ENCODE measurements around the gene LYPD5.

DNA sequence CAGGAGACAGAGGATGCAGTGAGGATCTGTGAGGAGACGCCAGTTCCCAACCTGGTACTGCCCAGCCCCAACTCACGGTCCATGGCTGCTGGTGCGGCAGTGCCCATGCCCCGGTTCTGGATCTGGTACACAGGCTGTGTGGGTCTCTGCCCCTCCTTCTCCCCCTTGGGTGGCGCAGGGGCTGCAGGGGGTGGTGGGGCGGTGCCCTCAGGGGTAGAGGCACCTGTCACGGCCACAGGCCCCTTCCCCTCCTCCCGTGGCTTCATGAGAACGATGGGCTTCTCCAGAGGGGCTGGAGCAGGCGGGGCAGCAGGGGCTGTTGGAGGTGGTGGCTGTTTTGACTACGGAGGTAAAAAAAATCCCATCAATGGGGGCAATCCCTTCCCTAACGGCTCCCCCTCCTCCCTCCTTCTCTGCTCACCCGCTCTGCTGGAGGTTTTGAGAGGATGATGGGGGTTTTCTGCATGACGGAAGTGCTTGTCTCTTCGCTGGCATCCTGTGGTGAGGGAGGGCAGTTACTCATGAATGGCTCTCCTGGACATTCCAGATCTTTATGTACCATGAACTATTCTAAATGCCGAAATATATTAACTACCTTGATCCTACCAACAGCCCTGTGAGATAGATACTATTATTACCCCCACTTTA is 54.6 kb downstream of the LYPD5 start:
- TF ChIP-seq TAF1 (IDR thresholded peaks at IDR 0.05; ENCODE audit: low read depth, low read length), result no peak
- TF ChIP-seq RFX5 (IDR thresholded peaks at IDR 0.05; ENCODE audit: borderline replicate concordance, low read depth, low read length), result no peak
- no peak for TF ChIP-seq RAD21 (IDR thresholded peaks at IDR 0.05 in 1 of 2, conservative IDR thresholded peaks at IDR 0.05 in 1 of 2; ENCODE audit: low read depth in 2 of 2, low read length in 2 of 2)
